Measurements from ENCODE around the gene ERLEC1. TPM values are rescaled to one million over a fixed set of nuclear protein-coding genes. Genes with fewer than 3 reads are reported as not detected.

Gene ERLEC1
- total RNA-seq, 1 donor from 2014 or later: 54.2 TPM

- Histone ChIP-seq H3K36me3 (ENCODE audit: insufficient read depth, low read length) (peaks cover 7% of the 10 kb centered on the region), H3K9me3 (ENCODE audit: insufficient read depth, low read depth, low read length) (no peaks in the 10 kb centered on the region), H3K27ac (ENCODE audit: low read depth, low read length) (no peak overlapping the region), H3K27me3 (ENCODE audit: insufficient read depth, low read length) (no peaks in the 10 kb centered on the region), H3K9ac (ENCODE audit: low read length) (no peak overlapping the region), H3K4me2 (ENCODE audit: low read length) (peak overlapping the region; percentile 90), H4K20me1 (ENCODE audit: insufficient read depth, low read length) (peaks cover 38% of the 10 kb centered on the region), H2AFZ (ENCODE audit: low read depth, low read length) (no peak overlapping the region), H3K79me2 (ENCODE audit: insufficient read depth, low read length) (peaks cover 99% of the 10 kb centered on the region), H3K4me3 (ENCODE audit: insufficient read depth, low read depth, low read length) (no peak overlapping the region), H3K4me1 (ENCODE audit: insufficient read depth, low read length) (peaks cover 19% of the 10 kb centered on the region)
- Mint-ChIP-seq H3K9me3 (ENCODE audit: unreplicated experiment) (no peaks in the 10 kb centered on the region), H3K4me1 (ENCODE audit: low read depth, unreplicated experiment) (peaks cover 24% of the 10 kb centered on the region), H3K4me3 (ENCODE audit: unreplicated experiment) (peak overlapping the region; percentile 91), H3K36me3 (ENCODE audit: low read depth, unreplicated experiment) (peaks cover 2% of the 10 kb centered on the region), H3K27me3 (ENCODE audit: low read depth, unreplicated experiment) (no peaks in the 10 kb centered on the region), H3K27ac (ENCODE audit: unreplicated experiment) (peak overlapping the region; percentile 73)
- DNase-seq (ENCODE audit: low read depth) (peak; percentile 23), FAIRE-seq (no peak)
- TF ChIP-seq EZH2 (IDR thresholded peaks at IDR 0.05; ENCODE audit: insufficient read depth, low read length): no peak
- TF ChIP-seq, protein P1, sequence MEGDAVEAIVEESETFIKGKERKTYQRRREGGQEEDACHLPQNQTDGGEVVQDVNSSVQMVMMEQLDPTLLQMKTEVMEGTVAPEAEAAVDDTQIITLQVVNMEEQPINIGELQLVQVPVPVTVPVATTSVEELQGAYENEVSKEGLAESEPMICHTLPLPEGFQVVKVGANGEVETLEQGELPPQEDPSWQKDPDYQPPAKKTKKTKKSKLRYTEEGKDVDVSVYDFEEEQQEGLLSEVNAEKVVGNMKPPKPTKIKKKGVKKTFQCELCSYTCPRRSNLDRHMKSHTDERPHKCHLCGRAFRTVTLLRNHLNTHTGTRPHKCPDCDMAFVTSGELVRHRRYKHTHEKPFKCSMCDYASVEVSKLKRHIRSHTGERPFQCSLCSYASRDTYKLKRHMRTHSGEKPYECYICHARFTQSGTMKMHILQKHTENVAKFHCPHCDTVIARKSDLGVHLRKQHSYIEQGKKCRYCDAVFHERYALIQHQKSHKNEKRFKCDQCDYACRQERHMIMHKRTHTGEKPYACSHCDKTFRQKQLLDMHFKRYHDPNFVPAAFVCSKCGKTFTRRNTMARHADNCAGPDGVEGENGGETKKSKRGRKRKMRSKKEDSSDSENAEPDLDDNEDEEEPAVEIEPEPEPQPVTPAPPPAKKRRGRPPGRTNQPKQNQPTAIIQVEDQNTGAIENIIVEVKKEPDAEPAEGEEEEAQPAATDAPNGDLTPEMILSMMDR (IDR thresholded peaks at IDR 0.05; ENCODE audit: insufficient read depth, low read depth, low read length): no peak
Measured at GRCh38 chr2:53784436-53784835, 2.4 kb upstream of the ERLEC1 start.

DNA sequence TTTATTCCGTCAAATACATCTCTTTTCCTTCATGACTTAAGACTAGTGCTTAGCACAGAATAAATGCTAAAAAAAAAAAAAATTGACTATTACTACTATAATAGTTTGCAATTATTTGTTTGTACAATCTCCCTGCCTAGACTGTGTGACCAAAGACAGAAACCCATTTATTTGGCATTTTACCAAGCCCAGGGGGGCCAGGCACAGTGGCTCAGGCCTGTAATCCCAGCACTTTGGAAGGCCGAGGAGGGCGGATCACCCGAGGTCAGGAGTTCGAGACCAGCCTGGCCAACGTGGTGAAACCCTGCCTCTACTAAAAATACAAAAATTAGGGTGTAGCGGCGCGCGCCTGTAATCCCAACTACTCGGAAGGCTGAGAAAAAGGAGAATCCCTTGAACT is 1.5 kb upstream of the ERLEC1 start:
- TF ChIP-seq, protein P1 (IDR thresholded peaks at IDR 0.05; ENCODE audit: insufficient read depth, low read depth, low read length): no peak
- no peak for TF ChIP-seq EZH2 (IDR thresholded peaks at IDR 0.05; ENCODE audit: insufficient read depth, low read length)
- H4K20me1 ChIP-seq (ENCODE audit: insufficient read depth, low read length): peaks cover 35% of the 10 kb centered on the region
- peaks cover 2% of the 10 kb centered on the region for H3K36me3 Mint-ChIP-seq (ENCODE audit: low read depth, unreplicated experiment)
- no peak for DNase-seq (ENCODE audit: low read depth)
- H3K4me3 ChIP-seq (ENCODE audit: insufficient read depth, low read depth, low read length): peak overlapping the region; percentile 99
- H2AFZ ChIP-seq (ENCODE audit: low read depth, low read length): no peak overlapping the region
- peak overlapping the region; percentile 98 for H3K9ac ChIP-seq (ENCODE audit: low read length)
- no peaks in the 10 kb centered on the region for H3K9me3 Mint-ChIP-seq (ENCODE audit: unreplicated experiment)
- no peak for FAIRE-seq
- H3K4me3 Mint-ChIP-seq (ENCODE audit: unreplicated experiment): peak overlapping the region; percentile 91
- peaks cover 24% of the 10 kb centered on the region for H3K4me1 Mint-ChIP-seq (ENCODE audit: low read depth, unreplicated experiment)
- peaks cover 19% of the 10 kb centered on the region for H3K4me1 ChIP-seq (ENCODE audit: insufficient read depth, low read length)
- H3K9me3 ChIP-seq (ENCODE audit: insufficient read depth, low read depth, low read length): no peaks in the 10 kb centered on the region
- H3K27ac ChIP-seq (ENCODE audit: low read depth, low read length): peak overlapping the region; percentile 94
- H3K27me3 Mint-ChIP-seq (ENCODE audit: low read depth, unreplicated experiment): no peaks in the 10 kb centered on the region
- H3K79me2 ChIP-seq (ENCODE audit: insufficient read depth, low read length): peaks cover 100% of the 10 kb centered on the region
- H3K4me2 ChIP-seq (ENCODE audit: low read length): peak overlapping the region; percentile 90
- no peaks in the 10 kb centered on the region for H3K36me3 ChIP-seq (ENCODE audit: insufficient read depth, low read length)
- no peaks in the 10 kb centered on the region for H3K27me3 ChIP-seq (ENCODE audit: insufficient read depth, low read length)
- peak overlapping the region; percentile 16 for H3K27ac Mint-ChIP-seq (ENCODE audit: unreplicated experiment)

DNA sequence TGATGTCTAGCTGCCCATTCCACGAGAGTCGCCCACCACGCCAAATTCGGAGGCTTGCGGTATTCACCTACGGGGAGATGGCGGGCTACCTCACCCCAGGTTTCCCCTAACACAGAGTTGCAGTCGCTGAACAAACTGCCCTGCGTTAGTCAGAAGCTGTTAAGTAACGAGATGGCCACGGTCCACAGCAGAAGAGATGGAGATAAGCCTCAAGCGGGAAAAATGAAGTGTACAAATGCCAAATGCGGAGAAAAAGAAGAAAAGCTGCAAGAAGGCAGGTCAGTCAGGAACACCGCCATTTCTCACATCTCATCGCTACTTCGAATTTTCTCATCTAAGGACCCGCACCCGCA is 516 bp upstream of the ERLEC1 start:
- peak overlapping the region; percentile 91 for H3K4me3 Mint-ChIP-seq (ENCODE audit: unreplicated experiment)

More for the DNA sequence above, 516 bp upstream of the ERLEC1 start:
- peak overlapping the region; percentile 94 for H3K27ac ChIP-seq (ENCODE audit: low read depth, low read length)
- H3K36me3 ChIP-seq (ENCODE audit: insufficient read depth, low read length): no peaks in the 10 kb centered on the region
- peaks cover 2% of the 10 kb centered on the region for H3K36me3 Mint-ChIP-seq (ENCODE audit: low read depth, unreplicated experiment)
- no peaks in the 10 kb centered on the region for H3K27me3 Mint-ChIP-seq (ENCODE audit: low read depth, unreplicated experiment)
- H3K4me2 ChIP-seq (ENCODE audit: low read length): peak overlapping the region; percentile 90
- no peak for TF ChIP-seq EZH2 (IDR thresholded peaks at IDR 0.05; ENCODE audit: insufficient read depth, low read length)
- TF ChIP-seq, protein P1 (IDR thresholded peaks at IDR 0.05; ENCODE audit: insufficient read depth, low read depth, low read length): no peak
- H3K4me3 ChIP-seq (ENCODE audit: insufficient read depth, low read depth, low read length): peak overlapping the region; percentile 99
- FAIRE-seq (no peak), DNase-seq (ENCODE audit: low read depth) (peak; percentile 60)
- peaks cover 24% of the 10 kb centered on the region for H3K4me1 Mint-ChIP-seq (ENCODE audit: low read depth, unreplicated experiment)
- H3K4me1 ChIP-seq (ENCODE audit: insufficient read depth, low read length): peaks cover 19% of the 10 kb centered on the region
- peak overlapping the region; percentile 94 for H2AFZ ChIP-seq (ENCODE audit: low read depth, low read length)
- H4K20me1 ChIP-seq (ENCODE audit: insufficient read depth, low read length): peaks cover 41% of the 10 kb centered on the region
- no peaks in the 10 kb centered on the region for H3K27me3 ChIP-seq (ENCODE audit: insufficient read depth, low read length)
- no peaks in the 10 kb centered on the region for H3K9me3 Mint-ChIP-seq (ENCODE audit: unreplicated experiment)
- H3K9me3 ChIP-seq (ENCODE audit: insufficient read depth, low read depth, low read length): no peaks in the 10 kb centered on the region
- H3K79me2 ChIP-seq (ENCODE audit: insufficient read depth, low read length): peaks cover 100% of the 10 kb centered on the region
- peak overlapping the region; percentile 98 for H3K9ac ChIP-seq (ENCODE audit: low read length)
- H3K27ac Mint-ChIP-seq (ENCODE audit: unreplicated experiment): peak overlapping the region; percentile 87

Data from astrocyte (in vitro differentiated cells and primary cell).